22Rv1 (cell line): ENCODE data around the gene CPT2.

Experiments used
- CTCF ChIP-seq: fragments of 450-650 bp; IDR thresholded peaks from 2 replicates; pipeline ENCODE4 v1.5.1; 2017; ENCODE audit warnings: mild to moderate bottlenecking
- ZFX ChIP-seq: fragments of 450-650 bp; IDR thresholded peaks from 2 replicates; pipeline ENCODE4 v1.6.1; 2017; ENCODE audit warnings: antibody characterized with exemption, borderline replicate concordance

- TF ChIP-seq CTCF, result no peak
- no peak for TF ChIP-seq ZFX
Observed at GRCh38 chr1:53257454-53258081, 60.9 kb downstream of the CPT2 start.
